ENCODE measurements around the gene UVRAG.

DNA sequence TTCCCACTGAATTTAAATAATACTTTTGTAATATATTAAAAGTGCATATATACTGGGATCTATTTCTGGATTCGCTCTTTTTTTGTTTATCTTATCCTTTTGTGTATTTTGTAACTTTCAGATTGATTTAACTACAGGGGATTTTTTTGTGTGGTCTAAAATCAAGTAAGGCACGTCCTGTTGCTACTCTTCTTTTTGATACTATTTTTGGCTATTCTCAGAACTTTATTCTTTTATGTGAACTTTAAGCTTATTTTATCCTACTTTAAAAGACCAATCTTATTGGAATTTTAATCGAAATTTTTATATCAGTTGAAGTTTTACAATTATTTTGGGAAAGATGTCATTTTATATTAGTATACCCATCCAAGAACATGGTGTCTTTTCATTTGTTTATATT, 106.8 kb downstream of the UVRAG start:
- TF ChIP-seq POLR2AphosphoS5 (IDR thresholded peaks at IDR 0.05; ENCODE audit: low read depth, low read length) (no peak), POLR2A (IDR thresholded peaks at IDR 0.05; ENCODE audit: low read depth, low read length) (no peak), PAX5 (IDR thresholded peaks at IDR 0.05; ENCODE audit: insufficient read depth, low read length, severe bottlenecking) (no peak), TAF1 (IDR thresholded peaks at IDR 0.05; ENCODE audit: low read depth, low read length) (no peak), SPI1 (IDR thresholded peaks at IDR 0.05; ENCODE audit: low read depth, low read length) (no peak)

Measured in GM12891 (cell line).